ENCODE data around the gene MAGEB2.
"Not testable (repeated sequence)": the region's sequence is repeated elsewhere in the genome, so short reads cannot be mapped to it uniquely, and the experiment has no call there.

MAGEB2 gene, protein sequence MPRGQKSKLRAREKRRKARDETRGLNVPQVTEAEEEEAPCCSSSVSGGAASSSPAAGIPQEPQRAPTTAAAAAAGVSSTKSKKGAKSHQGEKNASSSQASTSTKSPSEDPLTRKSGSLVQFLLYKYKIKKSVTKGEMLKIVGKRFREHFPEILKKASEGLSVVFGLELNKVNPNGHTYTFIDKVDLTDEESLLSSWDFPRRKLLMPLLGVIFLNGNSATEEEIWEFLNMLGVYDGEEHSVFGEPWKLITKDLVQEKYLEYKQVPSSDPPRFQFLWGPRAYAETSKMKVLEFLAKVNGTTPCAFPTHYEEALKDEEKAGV

DNA sequence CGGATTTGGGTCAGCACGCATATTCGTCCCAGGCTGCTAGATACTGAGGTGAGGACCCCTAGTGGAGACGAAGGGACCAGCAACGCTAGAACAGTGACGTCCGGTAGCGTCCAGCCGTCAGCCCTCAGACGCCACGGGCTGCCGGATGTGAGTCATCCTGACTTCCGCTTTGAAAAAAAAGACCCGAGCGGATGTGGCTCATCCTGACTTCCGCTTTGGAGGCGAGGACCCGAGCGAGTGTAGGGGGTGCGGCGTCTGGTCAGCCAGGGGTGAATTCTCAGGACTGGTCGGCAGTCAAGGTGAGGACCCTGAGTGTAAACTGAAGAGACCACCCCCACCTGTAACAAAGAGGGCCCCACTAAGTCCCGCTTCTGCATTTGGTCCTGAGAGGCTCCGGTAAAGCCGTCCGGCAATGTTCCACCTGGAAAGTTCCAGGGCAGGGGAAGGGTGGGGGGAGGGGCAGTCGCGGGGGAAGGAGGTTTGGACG is at the start of gene MAGEB2:
MAGEB2 (plus strand) TSS at position 207 of the 487 bp plus-strand sequence. CDS start 3,018 bp downstream, outside the sequence.
- in situ Hi-C loops (cut with HindIII; ENCODE audit: low sequenced_read_pairs): no loop called here

DNA sequence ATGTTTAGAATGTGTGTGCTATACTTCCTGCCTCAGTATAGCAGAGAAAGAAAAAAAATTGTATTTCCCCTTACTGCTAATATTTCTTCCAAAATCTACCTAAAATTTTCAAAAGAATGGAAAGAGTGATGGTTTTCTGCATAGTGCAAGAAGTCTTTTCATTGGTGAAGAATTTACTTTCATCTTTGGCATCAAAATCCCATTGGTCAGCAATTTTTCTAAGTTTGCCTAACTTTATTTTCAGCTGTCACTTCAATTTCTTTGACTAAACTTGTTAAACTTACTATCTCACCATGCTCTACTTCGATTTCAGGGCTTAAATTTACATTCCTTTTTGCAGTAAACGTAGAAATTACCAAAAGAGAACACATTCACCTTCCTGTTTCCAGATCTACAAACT is 44.5 kb upstream of the MAGEB2 start:
- in situ Hi-C loops (cut with HindIII; ENCODE audit: low sequenced_read_pairs): no loop called here

DNA sequence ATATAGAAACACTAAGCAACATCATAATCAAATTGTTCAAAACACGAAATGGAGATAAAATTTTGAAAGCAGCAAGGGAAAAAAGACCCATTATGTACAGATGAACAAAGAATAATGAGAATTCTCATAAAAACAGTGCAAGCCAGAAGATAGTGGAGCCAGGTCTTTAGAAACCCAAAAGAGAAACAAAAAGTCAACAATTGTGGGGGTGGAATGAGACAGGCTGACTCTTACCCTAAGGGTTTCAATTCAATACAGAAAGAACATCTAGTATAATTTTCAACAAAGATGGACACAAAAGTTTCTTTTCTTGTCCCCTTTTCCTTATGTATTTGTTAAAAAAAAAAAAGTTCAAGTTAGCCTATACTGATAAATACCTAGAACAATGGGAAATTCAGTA is 34.0 kb upstream of the MAGEB2 start:
- in situ Hi-C loops (cut with HindIII; ENCODE audit: low sequenced_read_pairs): no loop called here

GRCh38 chrX:30183554-30183953 is 31.8 kb upstream of the MAGEB2 start:
- in situ Hi-C loops (cut with HindIII; ENCODE audit: low sequenced_read_pairs): no loop called here

- in situ Hi-C loops (cut with HindIII; ENCODE audit: low sequenced_read_pairs): no loop called here
Measured at GRCh38 chrX:30190426-30190825, 24.9 kb upstream of the MAGEB2 start.

DNA sequence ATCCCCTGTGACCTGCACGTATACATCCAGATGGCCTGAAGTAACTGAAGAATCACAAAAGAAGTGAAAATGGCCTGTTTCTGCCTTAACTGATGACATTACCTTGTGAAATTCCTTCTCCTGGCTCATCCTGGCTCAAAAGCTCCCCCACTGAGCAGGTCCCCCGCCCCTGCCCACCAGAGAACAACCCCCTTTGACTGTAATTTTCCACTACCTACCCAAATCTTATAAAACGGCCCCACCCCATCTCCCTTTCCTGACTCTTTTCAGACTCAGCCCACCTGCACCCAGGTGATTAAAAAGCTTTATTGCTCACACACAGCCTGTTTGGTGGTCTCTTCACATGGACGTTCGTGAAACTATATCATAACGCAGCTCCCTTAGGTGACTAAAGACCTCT is 21.5 kb upstream of the MAGEB2 start:
- in situ Hi-C loops (cut with HindIII; ENCODE audit: low sequenced_read_pairs): not testable (repeated sequence)

DNA sequence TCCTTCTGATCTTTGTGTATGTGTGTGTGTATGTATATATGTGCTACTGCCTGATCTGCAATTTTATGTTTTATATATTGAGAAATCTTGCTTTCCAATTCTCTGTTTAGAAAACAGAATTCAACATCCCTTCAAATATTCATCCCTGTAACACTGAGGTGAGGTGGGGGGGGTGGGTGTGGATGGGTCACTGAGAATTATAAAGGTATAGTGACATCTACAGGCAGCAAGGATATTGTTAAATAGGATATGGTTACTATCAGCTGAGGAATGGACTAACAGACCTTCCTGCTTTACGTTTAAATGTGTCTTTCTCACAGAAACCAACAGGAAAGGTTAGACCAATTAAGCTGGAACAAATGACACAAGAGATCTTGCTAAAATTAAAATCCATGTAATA is 19.0 kb upstream of the MAGEB2 start:
- in situ Hi-C loops (cut with HindIII; ENCODE audit: low sequenced_read_pairs): no loop called here

GRCh38 chrX:30212172-30212571 is 3.2 kb upstream of the MAGEB2 start:
- in situ Hi-C loops (cut with HindIII; ENCODE audit: low sequenced_read_pairs): no loop called here

DNA sequence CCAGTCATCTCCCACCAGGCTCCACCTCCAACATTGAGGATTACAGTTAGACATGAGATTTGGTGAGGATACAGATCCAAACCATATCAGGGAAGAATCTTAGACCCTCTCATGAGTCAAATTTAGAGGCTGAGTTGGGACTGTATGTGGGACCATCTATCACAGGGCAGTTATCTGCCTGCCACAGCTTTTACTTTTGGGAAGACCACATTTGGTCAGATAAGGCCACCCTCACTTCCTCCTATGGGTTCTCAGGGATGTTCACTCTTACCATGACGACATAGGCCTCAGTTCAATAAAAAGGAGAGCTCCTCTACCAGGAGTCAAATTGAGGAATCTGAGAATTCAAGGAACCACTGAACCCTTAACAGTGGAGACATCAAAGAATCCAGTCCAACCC is 2.1 kb downstream of the MAGEB2 start:
- in situ Hi-C loops (cut with HindIII; ENCODE audit: low sequenced_read_pairs): no loop called here

DNA sequence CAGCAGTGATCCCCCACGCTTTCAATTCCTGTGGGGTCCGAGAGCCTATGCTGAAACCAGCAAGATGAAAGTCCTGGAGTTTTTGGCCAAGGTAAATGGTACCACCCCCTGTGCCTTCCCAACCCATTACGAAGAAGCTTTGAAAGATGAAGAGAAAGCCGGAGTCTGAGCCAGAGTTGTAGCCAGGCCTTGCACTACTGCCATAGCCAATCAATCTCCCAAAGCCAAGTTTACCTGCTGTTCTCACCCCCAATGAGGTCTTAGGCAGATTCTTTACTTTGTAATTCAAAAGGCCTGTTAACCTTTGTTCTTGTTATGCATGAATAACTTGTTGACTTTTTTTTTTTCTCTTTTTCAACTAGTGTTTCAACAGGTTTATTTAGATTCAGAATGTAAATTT is 4.0 kb downstream of the MAGEB2 start:
- in situ Hi-C loops (cut with HindIII; ENCODE audit: low sequenced_read_pairs): no loop called here

GRCh38 chrX:30220661-30221060 is 5.3 kb downstream of the MAGEB2 start:
- in situ Hi-C loops (cut with HindIII; ENCODE audit: low sequenced_read_pairs): no loop called here

DNA sequence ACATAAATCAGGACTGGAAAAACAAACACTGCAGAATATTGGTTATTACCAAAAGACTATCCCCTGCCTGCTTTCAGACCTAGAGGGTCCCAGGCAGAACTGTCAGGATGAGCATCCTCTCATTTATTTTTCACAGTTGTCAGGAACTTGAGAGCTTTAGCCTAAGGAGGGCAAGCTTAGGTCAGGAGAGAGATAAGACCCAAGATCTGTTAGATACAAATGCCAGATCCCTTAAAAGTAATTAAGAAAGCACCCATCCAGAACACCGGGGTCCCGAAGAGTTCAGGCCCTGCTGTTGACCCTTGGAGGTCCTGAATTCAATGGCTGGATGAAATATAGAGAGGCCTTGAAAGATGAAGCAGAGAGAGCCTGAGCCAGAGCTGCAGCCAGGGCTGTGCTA is 9.2 kb downstream of the MAGEB2 start:
- in situ Hi-C loops (cut with HindIII; ENCODE audit: low sequenced_read_pairs): no loop called here

DNA sequence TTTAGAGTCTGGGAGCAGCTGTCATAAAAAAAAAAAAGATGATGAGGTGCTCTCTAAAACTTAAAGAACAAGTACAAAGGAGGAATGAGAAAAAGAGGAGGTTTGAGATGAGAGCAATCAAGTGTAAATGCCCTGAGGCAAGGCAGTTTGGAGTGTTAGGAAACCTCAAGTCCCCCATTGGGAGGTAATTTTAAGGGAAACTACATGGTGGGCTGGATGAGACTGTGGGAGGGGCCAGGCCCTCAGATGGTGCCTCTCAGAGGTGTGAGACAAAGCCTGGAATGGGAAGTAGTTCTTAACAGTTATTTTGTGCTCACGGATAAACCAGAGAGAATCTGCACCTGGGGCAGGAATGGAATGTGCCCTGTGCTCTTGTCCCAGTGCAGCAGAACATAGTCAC is 13.2 kb downstream of the MAGEB2 start:
- in situ Hi-C loops (cut with HindIII; ENCODE audit: low sequenced_read_pairs): no loop called here

DNA sequence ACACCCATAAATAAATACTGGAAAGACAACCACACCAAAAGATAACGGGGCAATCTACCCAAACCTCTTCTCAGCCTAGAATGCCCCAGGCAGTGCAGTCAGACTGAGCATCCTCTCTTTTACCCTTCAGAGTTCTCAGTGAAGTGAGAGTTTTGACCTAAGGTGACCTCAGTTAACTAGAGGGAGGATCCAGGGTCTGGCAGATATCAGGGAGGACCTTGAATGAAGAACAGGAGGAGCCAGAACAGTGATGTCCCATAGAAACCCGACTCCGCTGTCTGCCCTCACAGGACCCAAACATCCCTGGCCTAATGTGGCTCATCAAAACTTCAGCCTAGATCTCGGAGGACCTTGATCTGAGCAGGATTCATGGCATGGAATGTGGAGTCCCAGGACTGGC is 15.0 kb downstream of the MAGEB2 start, which contains the start of gene MAGEB3:
MAGEB3 (plus strand) TSS at position 263 of the 400 bp plus-strand sequence. CDS start 5,268 bp downstream, outside the sequence.
- in situ Hi-C loops (cut with HindIII; ENCODE audit: low sequenced_read_pairs): no loop called here

DNA sequence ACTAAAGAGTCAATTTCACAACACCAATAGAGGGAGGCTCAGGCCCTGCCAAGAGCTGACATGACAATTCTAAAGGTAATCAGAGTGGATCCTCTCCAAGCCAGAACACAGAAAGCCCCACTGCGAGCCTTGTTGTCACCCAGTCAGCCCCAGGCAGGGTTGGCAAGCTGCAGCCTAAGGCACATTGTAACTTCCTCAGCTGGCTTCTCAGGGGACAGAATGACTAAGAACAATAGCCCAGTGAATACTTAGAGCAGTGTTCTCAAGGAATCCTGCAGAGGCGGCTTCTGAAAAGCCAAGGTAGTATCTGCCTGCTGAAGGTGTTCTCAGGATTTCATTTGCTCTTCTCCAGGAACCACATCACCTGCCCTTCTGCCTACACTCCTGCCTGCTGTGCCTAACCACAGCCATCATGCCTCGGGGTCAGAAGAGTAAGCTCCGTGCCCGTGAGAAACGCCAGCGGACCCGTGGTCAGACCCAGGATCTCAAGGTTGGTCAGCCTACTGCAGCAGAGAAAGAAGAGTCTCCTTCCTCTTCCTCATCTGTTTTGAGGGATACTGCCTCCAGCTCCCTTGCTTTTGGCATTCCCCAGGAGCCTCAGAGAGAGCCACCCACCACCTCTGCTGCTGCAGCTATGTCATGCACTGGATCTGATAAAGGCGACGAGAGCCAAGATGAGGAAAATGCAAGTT is 26.5 kb downstream of the MAGEB2 start, which contains the start of gene MAGEB4:
MAGEB4 (plus strand) TSS at position 277 of the 692 bp plus-strand sequence; CDS start at position 413, 136 bp downstream.
- in situ Hi-C loops (cut with HindIII; ENCODE audit: low sequenced_read_pairs): no loop called here

GRCh38 chrX:30246769-30247489 is 31.6 kb downstream of the MAGEB2 start, which contains the start of gene MAGEB1:
MAGEB1 (plus strand) TSS chrX:30247146; CDS start chrX:30250494, 3,348 bp downstream.
- in situ Hi-C loops (cut with HindIII; ENCODE audit: low sequenced_read_pairs): no loop called here

GRCh38 chrX:30248854-30249253 is 33.5 kb downstream of the MAGEB2 start:
- in situ Hi-C loops (cut with HindIII; ENCODE audit: low sequenced_read_pairs): no loop called here

DNA sequence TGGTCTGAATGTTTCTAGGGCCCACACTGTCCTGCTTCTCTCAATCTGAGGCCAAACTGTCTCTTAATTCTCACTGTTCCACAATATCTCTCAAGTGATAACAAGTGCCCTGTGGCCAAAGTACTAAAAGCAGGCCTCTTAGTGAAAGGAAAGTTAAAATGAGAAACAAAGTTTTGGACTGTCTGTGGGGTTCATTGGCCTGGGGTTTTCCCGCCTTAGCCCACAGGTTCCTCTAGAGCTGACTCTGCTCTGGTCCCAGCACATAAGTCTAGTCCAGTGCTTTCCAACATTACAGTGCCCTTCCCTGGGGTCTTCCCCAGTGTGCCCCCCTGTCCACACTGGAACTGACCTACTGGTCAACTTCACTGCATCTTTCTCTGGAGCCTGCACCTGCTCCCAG is 37.9 kb downstream of the MAGEB2 start:
- in situ Hi-C loops (cut with HindIII; ENCODE audit: low sequenced_read_pairs): no loop called here

DNA sequence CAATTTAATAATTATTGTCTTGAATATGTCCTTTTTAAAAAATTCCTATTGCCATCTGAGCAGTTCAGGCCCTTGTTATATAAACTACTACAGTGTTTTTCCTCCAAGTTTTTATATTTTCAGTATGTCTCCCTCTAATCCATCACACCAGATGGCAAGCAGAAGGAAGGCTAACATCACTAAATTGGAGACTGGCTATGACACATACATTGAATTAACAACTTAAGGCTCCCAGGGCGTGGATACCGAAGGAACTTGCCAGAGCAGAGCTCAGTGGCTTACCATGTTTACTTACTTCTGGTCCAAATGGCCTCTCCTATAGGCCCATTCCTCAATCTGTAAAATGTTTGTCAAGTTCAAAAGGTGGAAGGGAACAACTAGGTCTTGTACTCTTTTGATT is 44.6 kb downstream of the MAGEB2 start:
- in situ Hi-C loops (cut with HindIII; ENCODE audit: low sequenced_read_pairs): no loop called here

DNA sequence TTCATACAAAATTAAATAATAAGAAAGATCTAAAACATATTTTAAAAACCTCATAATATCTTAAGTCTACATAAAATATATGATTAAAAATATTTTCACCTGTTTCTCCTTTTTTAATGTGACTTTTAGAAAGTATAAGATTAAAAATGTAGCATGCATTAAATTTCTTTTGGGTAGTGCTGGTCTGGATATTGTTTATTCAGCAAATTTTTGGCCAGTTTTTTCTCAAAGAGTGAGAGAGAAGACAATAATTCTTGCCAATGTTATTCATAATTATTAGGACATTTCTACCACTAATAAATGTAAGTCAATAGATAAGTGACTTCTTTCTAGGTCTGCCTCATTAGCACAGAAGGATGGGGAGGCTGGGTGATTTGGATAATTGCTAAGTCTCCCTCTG is 45.6 kb downstream of the MAGEB2 start:
- in situ Hi-C loops (cut with HindIII; ENCODE audit: low sequenced_read_pairs): no loop called here

- in situ Hi-C loops (cut with HindIII; ENCODE audit: low sequenced_read_pairs): no loop called here
Measured at GRCh38 chrX:30262763-30263162, 47.4 kb downstream of the MAGEB2 start.
